ENCODE results near the gene ERC2.

Gene ERC2

DNA sequence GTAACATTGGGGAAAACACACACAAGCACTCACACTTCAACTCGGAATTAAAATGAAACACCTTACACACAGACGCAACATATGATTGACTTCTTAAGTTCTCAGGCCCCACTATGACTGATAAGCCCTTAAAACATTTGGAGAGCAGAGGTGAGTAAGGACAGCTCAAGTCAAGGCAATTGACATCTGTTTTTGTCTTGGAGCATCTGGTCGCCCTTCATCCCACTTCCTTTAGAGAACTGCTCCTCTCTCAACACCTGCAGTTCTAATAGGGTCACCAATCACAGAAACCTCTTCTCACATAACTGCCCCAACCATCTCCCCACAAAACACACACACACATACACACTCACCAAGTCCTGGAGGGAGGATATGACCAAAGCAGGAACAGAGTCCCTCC is 43.4 kb downstream of the ERC2 start:
- DNase-seq (ENCODE audit: low spot score), result no peak

DNA sequence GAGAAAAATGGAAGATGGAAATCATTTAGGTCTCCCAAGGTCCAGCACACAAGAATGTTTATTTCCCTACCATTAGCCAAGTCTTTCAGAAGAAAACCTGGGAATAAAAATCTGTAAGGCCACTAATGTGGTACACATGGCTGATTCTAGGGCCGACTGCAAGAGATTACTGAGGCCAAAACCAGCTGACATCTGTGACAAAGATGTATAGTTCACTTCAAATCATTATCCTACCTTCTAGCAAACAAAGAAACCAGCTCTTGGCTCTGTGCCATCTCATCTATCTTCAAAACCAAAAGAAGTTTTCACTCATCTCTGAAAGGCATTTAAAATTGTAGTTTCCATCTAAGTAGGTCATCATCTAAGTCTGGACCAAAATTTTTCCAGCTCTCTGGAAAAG is 43.9 kb downstream of the ERC2 start:
- no peak for DNase-seq (ENCODE audit: low spot score)

DNA sequence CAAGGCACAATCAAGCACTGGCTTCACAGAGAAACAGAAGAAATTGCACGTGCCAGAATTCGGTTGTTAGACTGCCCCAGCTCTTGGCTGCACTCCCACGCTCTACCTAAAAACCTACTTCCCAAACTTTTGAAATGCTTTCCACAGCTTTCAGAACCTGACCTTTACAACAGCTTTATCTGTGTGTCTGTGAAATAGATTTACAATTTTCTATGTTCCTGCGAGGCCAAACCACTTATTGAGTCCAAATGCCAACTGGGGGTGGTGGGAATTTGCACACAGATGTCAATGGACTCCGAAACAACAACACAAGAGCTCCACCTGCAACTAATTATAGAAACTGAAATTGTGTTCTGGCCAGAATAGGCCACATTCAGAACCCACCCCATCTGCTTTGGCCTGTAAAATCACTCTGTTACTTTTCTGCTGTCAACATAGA is 44.6 kb downstream of the ERC2 start:
- no peak for DNase-seq (ENCODE audit: low spot score)

DNA sequence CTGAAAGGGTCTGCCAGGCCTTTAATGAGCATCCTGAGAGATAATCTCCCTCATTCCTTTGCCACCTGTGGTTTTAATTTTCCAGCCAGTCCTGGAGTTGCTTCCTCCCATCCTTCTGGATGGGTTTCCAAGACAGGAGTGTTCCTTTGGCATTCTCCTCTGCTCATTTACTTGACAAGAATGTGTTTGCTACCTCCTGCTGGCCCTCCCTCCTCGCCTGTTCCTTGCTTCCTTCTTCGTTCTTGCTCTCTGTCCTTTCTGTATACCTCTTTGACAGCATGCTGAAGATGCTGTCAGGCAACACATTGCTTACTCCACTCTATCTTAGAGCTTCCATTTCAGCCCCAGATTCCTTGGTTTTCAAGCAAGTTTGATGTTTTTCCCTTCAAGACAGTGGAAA is 46.0 kb downstream of the ERC2 start:
- no peak for DNase-seq (ENCODE audit: low spot score)

DNA sequence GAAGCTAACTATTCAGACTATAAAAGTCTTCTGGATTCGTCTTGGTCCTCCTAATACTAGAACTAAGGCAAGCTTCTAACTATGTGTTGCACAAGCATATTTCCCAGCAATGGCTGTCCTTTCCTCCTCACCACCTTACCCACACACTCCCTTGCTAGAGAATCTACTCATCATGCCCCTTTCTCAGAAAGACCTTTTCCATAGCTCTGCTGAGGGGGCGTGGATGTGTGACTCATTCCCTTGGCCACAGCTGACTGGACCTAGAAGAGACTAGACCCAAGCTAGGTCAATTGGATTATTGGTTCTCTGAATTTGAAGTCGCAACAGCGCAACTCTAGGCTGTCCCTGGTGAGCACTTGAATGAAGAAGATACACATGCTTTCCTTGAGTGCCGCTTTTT is 47.1 kb downstream of the ERC2 start:
- no peak for DNase-seq (ENCODE audit: low spot score)

DNA sequence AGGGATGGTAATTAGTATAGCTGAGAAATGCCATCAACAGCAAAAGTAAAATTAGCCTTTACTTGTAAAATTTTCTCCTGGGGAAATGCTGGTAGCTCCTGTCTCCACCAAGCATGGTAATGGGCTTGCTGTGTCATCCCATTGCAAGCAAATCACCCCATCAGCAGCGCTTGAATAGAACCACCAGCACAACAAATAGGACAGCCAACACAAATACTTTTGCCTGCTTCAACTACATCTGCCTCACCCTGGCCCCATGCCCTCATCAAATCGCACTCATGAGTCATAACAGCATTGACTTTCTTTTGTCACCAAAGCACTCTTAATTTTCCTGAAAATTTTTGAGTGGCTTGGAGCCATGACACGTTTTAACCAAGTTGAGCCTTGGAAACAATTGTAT is 52.6 kb downstream of the ERC2 start:
- DNase-seq (ENCODE audit: low spot score), result no peak

DNA sequence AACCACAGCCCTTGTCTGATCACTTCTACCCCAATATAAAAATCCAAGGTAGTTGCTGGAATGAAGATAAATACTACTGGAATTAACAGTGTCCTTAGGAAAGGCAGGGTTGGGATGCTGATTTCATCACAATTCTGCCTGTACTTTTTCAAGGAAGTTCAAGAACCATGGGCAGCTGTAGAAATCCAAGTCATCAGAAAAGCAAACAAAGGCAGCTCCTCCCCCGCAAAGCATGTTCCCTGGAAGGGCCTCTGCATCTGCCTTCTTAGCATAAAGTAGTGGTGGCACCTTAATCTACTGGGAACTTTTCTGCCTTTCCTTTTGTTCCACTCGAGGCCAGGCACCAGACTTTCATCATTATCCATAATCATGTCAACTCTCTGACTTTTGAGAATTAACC is 54.4 kb downstream of the ERC2 start:
- DNase-seq (ENCODE audit: low spot score), result no peak

DNA sequence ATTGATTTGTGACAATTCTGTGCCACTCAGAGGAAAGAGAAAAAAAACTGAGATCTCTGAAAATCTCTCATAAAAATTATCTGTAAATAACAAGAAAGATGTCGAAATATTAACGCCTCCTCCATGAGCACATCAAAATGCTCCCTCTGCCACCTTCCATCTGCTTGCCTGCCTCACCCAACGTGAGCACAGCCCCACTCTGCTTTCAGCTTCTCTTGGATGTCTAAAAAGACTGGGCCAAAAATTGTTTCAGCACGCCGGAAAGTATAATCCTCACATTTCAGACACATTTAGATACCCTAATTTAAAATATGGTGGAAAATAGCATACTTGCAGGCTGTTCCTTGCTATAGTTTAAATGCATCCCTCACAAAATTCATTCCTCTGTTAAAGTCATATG is 57.1 kb downstream of the ERC2 start:
- DNase-seq (ENCODE audit: low spot score), result no peak

DNA sequence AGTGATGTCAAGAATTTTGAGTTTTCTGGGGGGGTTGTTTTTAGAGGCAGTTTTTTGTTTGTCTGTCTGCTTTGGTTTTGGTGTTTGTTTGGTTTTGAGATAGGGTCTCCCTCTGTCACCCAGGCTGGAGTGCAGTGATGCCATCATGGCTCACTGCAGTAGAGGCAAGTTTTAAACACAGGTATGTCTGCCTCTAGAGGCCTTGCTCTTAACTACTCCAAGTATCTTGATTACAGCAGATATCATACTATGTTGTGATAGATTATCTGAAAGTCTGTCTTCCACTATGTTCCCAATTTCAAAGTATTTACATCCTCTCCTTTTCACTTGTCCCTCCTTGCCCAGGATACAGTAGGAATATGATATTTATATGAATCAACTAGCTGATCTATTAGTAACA is 57.7 kb downstream of the ERC2 start:
- DNase-seq (ENCODE audit: low spot score), result no peak

DNA sequence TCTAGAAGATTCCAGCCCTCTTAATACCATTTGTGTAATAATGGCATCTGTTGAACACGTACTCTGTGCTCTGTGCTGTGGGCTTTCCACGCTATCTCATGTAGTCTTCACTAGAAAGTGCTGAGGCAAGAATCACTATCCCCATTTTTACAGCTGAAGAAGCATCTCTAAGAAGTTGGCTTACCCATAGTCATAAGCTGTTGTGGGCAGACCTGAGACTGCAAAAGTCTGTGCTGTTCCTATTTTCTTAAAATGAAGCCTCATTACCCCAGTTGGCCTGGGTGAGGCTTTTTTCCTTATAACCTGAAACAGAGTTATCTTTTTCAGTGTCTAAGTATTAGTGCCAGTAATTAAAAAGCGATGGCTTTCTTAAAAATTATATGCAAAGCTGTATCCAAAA is 58.5 kb downstream of the ERC2 start:
- no peak for DNase-seq (ENCODE audit: low spot score)

DNA sequence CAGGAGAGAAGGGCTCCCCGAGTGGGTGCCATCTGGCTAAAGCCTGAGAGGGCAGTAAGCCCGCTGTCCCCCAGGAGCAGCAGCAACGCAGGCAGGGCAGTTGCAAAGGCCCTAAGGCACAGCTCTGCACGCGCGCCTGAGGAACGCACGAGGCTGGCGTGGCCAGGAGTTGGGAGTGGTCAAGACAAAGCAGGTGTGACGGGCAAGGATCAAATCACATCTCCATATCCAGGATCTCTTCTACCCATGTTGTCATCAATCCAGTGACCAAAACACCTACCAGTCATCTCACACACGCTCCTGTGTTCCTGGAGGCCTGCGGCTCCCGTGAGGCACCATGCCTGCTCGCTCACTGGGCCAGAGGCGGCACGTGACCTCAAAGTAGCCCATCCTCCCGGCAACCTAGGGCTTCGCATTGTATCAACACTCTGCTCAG is 59.5 kb downstream of the ERC2 start:
- DNase-seq (ENCODE audit: low spot score), result no peak

DNA sequence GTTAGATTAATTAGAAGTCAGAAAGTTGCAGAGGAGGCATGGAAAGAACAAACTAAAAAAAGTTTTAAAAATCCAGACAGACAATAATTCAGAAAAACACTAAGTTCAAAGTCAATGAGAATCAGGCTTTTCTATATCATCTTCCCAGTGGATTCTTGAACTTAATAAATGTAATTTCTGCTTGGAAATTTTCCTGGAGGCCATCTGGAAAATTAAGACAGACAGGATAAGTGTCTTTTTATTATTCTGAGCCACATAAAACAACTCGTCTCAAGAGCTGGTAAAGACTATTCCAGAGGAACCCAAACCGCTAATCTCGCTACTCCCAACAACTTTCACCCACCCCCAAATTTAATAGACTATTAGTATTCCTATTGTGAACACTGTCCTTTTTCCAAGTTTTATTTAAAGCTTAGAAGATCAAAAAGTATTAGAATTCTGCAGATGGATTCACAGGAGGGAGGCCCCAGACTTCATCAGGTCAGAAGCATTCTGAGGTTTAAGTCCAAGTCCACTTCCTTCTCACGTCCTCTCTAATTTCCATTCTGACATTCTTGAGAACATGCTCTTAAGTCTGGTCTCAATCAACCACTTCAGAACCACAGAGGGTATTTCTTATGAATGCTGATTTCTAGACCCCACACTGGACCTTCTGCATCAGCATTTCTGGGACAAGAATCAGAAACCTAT is 61.3 kb downstream of the ERC2 start:
- no peak for DNase-seq (ENCODE audit: low spot score)

DNA sequence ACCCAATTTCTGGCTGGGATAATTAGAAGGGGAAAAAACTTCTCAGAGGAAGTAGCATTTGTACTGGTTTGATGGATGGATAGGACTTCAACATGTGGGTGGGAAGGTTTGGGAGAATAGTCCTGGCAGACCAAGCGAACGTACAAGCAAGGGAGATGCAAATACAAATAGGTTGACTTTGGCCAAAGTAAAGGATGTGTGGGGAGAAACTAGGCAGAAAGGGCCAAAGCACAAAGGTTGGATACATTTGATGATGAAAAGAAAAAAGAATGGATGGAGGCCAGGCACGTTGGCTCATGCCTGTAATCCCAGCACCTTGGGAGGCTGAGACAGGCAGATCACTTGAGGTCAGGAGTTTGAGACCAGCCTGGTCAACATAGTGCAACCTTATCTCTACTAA is 63.4 kb downstream of the ERC2 start:
- DNase-seq (ENCODE audit: low spot score), result no peak

DNA sequence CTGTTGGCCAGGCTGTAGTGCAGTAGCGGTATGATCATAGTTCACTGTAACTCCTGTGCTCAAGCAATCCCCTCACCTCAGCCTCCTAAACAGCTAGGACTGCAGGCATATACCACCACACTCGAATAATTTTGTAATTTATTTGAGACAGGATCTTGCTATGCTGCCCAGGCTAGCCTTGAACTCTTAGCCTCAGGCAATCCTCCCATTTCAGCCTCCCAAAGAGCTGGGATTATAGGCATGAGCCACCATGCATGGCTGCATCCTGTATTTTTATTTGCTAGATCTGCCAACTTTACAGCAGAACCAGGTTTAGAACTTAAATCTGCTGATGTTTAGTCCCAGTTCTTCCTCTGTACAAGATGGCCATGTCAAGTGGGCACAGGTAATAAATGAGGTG is 69.6 kb downstream of the ERC2 start:
- DNase-seq (ENCODE audit: low spot score), result no peak

DNA sequence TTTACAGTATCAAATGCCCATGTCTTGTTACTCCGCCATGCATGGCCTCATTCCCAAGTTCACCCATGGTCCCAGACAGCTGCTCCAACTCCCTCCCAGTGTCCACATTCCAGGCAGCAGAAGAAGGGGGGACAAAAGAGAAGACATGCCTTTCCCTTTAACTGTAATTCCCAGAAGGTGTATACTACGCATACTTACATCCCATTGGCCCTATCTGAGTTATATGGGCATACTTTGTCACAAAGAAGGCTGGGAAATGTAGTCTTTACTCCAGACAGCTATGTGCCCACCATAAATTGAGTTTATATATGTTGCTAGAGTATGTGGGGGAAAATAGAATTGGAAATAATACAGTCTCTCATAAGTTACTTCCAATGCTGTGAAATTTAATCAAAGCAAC is 70.5 kb downstream of the ERC2 start:
- no peak for DNase-seq (ENCODE audit: low spot score)

DNA sequence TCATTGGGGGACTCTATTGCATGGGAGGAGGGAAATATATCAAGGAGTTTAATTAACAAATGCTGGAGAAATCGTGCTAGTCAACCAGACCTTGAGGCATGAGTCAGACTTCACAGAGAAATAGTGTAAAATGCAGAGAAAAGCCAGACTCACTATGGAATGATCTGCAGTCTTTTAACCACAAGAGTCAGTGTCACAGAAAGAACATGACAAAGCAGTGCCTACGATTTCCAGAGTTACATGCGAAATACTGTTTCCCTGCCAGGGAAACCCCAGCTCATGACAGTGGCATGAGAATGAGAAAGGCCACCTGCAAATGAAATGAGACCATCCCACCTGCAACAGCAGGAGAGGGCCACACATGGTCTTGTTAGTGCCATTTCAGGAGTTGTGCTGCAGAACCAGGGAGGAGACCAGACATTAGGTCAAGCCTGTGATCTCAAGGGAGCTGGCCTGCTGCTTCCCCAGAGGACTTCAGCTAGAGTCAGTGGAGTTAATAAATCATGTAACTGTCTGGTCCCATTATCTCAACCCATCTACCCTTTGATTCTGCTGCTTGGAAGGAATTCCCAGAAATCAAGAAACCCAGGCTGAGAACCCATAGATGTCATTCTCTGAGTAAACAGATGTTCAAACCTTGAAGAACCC is 79.0 kb downstream of the ERC2 start:
- no peak for DNase-seq (ENCODE audit: low spot score)

DNA sequence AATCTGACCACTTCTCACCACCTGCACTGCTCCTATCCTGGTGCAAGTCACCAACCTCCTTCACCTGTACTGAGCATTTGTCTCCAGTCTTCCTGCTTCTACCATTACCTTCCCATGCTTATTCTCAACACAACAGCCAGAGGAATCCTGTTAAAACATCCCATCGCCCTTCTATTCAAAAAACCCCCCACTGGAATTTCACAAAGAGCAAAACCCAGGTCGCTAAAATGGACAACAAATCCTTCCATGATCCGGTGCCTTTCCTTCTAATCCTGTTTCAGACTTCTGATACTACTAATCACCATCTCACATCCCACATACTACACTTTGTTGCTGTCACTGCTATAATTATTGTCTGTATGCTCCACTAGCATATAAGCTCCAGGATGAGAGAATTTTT is 85.2 kb downstream of the ERC2 start:
- DNase-seq (ENCODE audit: low spot score), result no peak

DNA sequence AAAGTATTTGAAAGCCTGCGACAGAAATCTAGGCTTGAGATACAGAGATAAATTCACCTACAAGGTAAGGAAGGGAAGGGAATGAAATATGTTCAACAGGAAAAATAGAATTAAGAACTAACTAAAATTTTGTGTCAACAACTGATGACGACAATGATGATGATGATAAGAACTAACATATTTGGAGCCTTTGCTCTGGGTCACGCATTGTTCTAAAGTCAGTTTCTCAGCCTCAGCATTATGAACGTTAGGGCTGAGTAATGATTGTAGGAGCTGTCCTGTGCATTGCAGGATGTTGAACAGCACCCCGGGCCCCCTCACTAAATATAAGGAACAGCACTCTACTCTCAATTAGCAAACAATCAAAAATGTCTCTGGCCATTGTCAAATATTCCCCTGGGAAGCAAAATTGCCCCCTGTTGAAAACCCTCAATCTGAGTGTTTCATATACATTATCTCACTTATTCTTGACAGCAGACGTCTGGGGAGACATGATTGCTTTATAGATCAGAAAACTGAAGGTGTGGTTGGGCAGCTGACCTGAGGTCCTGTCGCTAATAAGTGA is 88.5 kb downstream of the ERC2 start:
- DNase-seq (ENCODE audit: low spot score), result no peak

DNA sequence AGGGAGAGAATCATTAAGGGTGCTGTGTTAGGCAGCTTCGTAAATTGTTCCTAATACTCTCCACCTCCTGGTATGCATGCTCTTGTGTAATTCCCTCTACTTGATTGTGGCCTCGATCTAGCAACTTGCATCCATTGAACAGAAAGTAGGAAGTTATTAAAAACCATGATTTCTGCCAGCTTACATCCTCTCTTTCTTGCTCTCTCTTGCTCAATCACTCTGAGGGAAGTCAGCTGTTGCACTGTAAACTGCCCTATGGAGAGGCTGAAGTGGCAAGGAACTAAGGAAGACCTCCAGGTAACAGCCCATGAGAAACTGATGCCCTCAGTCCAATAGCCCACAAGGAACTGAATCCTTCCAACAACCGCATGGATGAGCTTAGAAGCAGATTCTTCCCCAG is 92.6 kb downstream of the ERC2 start:
- DNase-seq (ENCODE audit: low spot score), result no peak

DNA sequence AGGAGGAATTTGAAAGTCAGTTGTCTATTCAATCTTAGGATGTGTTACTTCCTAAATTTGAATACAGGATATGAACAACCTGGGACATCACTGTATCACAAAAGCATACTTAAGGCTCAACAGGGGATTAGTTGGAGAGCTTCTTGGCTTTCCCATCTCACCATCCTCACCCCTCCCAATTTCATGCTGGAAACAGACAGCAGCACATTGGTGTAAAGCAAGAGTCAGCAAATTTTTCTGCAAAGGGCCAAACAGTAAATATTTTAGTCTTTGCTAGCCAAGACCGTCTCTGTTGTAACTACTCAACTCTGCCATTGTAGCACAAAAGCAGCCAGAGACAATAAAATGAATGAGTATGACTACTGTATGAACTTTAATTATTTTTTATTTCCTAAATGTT is 94.9 kb downstream of the ERC2 start:
- DNase-seq (ENCODE audit: low spot score), result no peak

DNA sequence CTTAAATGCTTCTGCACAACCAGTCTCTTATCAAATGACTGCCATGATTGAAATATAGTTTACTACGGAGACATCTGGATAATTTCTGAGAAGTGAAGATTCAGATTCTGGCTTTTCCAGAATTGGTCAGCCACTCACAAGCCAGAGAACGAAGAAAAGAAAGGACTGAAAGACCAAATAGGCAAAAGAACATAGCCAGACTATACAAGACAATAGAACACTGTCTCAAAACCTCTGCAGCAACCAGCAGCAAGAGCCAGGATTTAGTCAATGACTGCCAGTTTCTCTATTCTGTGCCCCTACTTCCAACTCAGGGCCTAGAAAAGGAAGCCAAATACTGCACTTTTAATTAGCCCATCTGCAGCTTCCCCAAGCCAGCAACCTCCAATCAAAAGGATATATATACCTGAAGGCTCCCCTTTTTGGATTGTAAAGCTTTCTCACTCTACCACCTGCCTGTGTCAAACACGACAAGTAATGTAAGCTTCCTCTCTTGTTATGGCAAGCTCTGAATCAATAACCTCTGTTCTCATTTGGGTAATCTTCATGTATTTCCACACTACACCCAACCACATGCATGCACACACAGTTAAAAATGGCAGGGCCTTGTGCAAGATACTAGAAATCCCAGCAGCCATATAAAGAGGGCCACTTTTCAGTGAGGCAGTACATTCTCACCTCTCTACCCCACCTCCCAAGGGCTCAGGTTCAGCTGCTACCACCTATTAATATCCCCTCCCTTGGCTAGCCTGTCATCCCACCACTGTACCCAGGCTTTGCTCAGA is 97.1 kb downstream of the ERC2 start:
- DNase-seq (ENCODE audit: low spot score), result no peak

DNA sequence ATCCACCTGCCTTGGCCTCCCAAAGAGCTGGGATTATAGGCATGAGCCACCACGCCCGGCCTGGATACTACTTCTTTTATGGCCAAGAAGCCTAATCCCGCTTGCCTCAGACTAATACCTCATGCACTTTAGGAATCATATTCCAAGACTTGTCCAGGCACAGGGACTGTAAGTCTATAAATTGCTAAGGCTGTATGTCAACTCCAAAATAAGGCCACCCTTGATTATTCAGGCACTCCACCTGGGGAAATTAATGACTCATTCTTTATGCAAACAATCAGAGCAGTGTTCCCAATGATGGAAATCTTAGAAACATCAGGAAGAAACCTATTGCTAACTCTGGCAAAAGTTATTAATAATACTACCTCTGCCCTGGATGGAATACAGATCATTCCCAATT is 98.4 kb downstream of the ERC2 start:
- DNase-seq (ENCODE audit: low spot score), result no peak

DNA sequence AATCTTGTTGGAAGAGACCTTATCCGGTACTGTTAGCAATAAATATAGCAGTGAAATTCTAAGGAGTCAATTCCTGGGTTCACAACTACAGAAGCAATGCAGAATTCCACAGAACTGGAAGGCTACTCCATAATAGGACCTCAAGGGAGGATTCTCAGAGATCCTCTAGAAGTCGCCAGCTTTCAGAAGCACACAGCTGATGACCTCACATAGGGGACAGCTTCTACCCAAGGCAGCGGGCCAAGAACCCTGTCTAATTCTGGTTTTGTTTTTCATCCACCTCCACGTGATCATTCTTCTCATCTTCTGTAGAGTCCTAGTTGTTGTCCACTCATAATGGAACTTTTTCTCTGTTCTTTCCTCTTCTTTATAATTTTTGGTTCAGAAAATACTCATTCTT is 99.4 kb downstream of the ERC2 start:
- no peak for DNase-seq (ENCODE audit: low spot score)
